ENCODE data around the gene KCNQ5.
"Not testable (repeated sequence)": the region's sequence is repeated elsewhere in the genome, so short reads cannot be mapped to it uniquely, and the experiment has no call there.

KCNQ5 gene

GRCh38 chr6:73180763-73181619, 559.1 kb downstream of the KCNQ5 start:
- TF ChIP-seq POLR2AphosphoS5 (IDR thresholded peaks at IDR 0.05; ENCODE audit: borderline replicate concordance, low read depth, low read length) (no peak), EZH2 (IDR thresholded peaks at IDR 0.05) (no peak), FOXP2 (optimal IDR thresholded peaks at IDR 0.05; ENCODE audit: control extremely low read depth, extremely low read length, insufficient read depth) (no peak)
- Histone ChIP-seq H3K9ac (ENCODE audit: insufficient read length) (no peak overlapping the region), H3K9me3 (ENCODE audit: low read depth, low read length) (no peaks in the 10 kb centered on the region), H3K4me3 (peak overlapping the region; percentile 50; the same call in 1 of the 2 replicates), H3K36me3 (ENCODE audit: insufficient read depth, low read length) (no peaks in the 10 kb centered on the region), H3K27ac (no peak overlapping the region)
- peak; percentile 64 for DNase-seq (ENCODE audit: low read depth, low spot score)

- Histone ChIP-seq H3K36me3 (ENCODE audit: insufficient read depth, low read length) (no peaks in the 10 kb centered on the region), H3K4me3 (no peak overlapping the region), H3K9ac (ENCODE audit: insufficient read length) (no peak overlapping the region), H3K27ac (no peak overlapping the region), H3K9me3 (ENCODE audit: low read depth, low read length) (no peaks in the 10 kb centered on the region)
- no peak for DNase-seq (ENCODE audit: low read depth, low spot score)
- TF ChIP-seq FOXP2 (optimal IDR thresholded peaks at IDR 0.05; ENCODE audit: control extremely low read depth, extremely low read length, insufficient read depth) (no peak), POLR2AphosphoS5 (IDR thresholded peaks at IDR 0.05; ENCODE audit: borderline replicate concordance, low read depth, low read length) (no peak), EZH2 (IDR thresholded peaks at IDR 0.05) (no peak)
These were observed 560.2 kb downstream of the KCNQ5 start for GRCh38 chr6:73182021-73182607.

GRCh38 chr6:73193302-73193701, 571.4 kb downstream of the KCNQ5 start:
- H3K27ac ChIP-seq; H3K9ac ChIP-seq (ENCODE audit: insufficient read length); DNase-seq (ENCODE audit: low read depth, low spot score); H3K9me3 ChIP-seq (ENCODE audit: low read depth, low read length); H3K4me3 ChIP-seq: not testable (repeated sequence)
- H3K36me3 ChIP-seq (ENCODE audit: insufficient read depth, low read length), result peaks cover 14% of the 10 kb centered on the region; the same call in 1 of the 2 replicates

DNA sequence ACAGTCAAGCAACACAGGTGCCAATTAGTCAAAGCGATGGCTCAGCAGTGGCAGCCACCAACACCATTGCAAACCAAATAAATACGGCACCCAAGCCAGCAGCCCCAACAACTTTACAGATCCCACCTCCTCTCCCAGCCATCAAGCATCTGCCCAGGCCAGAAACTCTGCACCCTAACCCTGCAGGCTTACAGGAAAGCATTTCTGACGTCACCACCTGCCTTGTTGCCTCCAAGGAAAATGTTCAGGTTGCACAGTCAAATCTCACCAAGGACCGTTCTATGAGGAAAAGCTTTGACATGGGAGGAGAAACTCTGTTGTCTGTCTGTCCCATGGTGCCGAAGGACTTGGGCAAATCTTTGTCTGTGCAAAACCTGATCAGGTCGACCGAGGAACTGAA, 572.9 kb downstream of the KCNQ5 start:
- Histone ChIP-seq H3K36me3 (ENCODE audit: insufficient read depth, low read length) (peaks cover 14% of the 10 kb centered on the region; the same call in 1 of the 2 replicates), H3K9ac (ENCODE audit: insufficient read length) (no peak overlapping the region), H3K9me3 (ENCODE audit: low read depth, low read length) (no peaks in the 10 kb centered on the region), H3K27ac (no peak overlapping the region), H3K4me3 (no peak overlapping the region)
- DNase-seq (ENCODE audit: low read depth, low spot score), result no peak
- TF ChIP-seq POLR2AphosphoS5 (IDR thresholded peaks at IDR 0.05; ENCODE audit: borderline replicate concordance, low read depth, low read length), result no peak
- no peak for TF ChIP-seq EZH2 (IDR thresholded peaks at IDR 0.05)
- no peak for TF ChIP-seq FOXP2 (optimal IDR thresholded peaks at IDR 0.05; ENCODE audit: control extremely low read depth, extremely low read length, insufficient read depth)

GRCh38 chr6:73200247-73200646, 578.4 kb downstream of the KCNQ5 start:
- DNase-seq (ENCODE audit: low read depth, low spot score), result no peak
- TF ChIP-seq FOXP2 (optimal IDR thresholded peaks at IDR 0.05; ENCODE audit: control extremely low read depth, extremely low read length, insufficient read depth) (no peak), POLR2AphosphoS5 (IDR thresholded peaks at IDR 0.05; ENCODE audit: borderline replicate concordance, low read depth, low read length) (no peak), EZH2 (IDR thresholded peaks at IDR 0.05) (no peak)
- H3K36me3 ChIP-seq (ENCODE audit: insufficient read depth, low read length), result peaks cover 4% of the 10 kb centered on the region; the same call in 1 of the 2 replicates
- no peaks in the 10 kb centered on the region for H3K9me3 ChIP-seq (ENCODE audit: low read depth, low read length)
- H3K4me3 ChIP-seq, result no peak overlapping the region
- H3K27ac ChIP-seq, result no peak overlapping the region
- H3K9ac ChIP-seq (ENCODE audit: insufficient read length), result no peak overlapping the region

DNA sequence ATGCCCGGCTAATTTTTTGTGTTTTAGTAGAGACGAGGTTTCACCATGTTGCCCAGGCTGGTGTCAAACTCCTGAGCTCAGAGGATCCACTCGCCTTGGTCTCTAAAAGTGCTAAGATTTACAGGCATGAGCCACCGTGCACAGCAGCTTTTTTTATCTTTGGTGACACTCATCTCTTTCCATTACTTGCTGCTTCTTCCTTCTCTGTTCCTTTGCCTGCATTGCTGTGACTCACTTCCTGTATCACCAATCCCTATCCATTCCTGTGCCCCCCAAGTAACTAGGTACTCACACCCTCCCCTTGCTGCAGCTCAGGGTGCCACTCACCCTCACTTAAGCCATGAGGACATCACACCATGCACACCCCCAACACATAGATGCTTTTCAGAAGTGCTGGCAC, 578.9 kb downstream of the KCNQ5 start:
- H3K36me3 ChIP-seq (ENCODE audit: insufficient read depth, low read length), result no peaks in the 10 kb centered on the region
- no peak overlapping the region for H3K27ac ChIP-seq
- H3K9me3 ChIP-seq (ENCODE audit: low read depth, low read length), result no peaks in the 10 kb centered on the region
- no peak for DNase-seq (ENCODE audit: low read depth, low spot score)
- no peak overlapping the region for H3K9ac ChIP-seq (ENCODE audit: insufficient read length)
- no peak overlapping the region for H3K4me3 ChIP-seq
- TF ChIP-seq EZH2 (IDR thresholded peaks at IDR 0.05) (no peak), POLR2AphosphoS5 (IDR thresholded peaks at IDR 0.05; ENCODE audit: borderline replicate concordance, low read depth, low read length) (no peak), FOXP2 (optimal IDR thresholded peaks at IDR 0.05; ENCODE audit: control extremely low read depth, extremely low read length, insufficient read depth) (no peak)

GRCh38 chr6:73203098-73203497, 581.2 kb downstream of the KCNQ5 start:
- DNase-seq (ENCODE audit: low read depth, low spot score), result no peak
- H3K27ac ChIP-seq, result no peak overlapping the region
- no peaks in the 10 kb centered on the region for H3K36me3 ChIP-seq (ENCODE audit: insufficient read depth, low read length)
- H3K9me3 ChIP-seq (ENCODE audit: low read depth, low read length), result no peaks in the 10 kb centered on the region
- no peak for TF ChIP-seq EZH2 (IDR thresholded peaks at IDR 0.05)
- no peak for TF ChIP-seq POLR2AphosphoS5 (IDR thresholded peaks at IDR 0.05; ENCODE audit: borderline replicate concordance, low read depth, low read length)
- TF ChIP-seq FOXP2 (optimal IDR thresholded peaks at IDR 0.05; ENCODE audit: control extremely low read depth, extremely low read length, insufficient read depth), result no peak
- H3K4me3 ChIP-seq, result no peak overlapping the region
- no peak overlapping the region for H3K9ac ChIP-seq (ENCODE audit: insufficient read length)

DNA sequence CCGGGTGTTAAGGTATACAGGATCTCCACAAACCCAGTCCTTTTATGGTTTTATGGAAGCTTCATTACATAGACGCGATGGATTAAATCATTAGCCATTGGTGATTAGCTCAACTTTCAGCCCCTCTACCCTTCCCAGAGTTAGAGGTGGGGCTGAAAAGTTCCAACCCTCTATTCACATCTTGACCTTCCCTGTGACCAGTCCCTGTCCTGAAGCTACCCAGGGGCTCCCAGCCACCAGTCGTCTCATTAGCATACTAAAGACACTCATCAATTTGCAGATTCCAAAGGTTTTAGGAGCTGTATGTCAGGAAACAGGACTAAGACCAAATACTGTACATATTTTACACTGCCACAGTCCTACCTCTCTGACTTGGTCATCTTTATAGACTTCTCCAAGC, 582.4 kb downstream of the KCNQ5 start:
- Histone ChIP-seq H3K27ac (no peak overlapping the region), H3K36me3 (ENCODE audit: insufficient read depth, low read length) (no peaks in the 10 kb centered on the region), H3K4me3 (no peak overlapping the region), H3K9me3 (ENCODE audit: low read depth, low read length) (no peaks in the 10 kb centered on the region), H3K9ac (ENCODE audit: insufficient read length) (no peak overlapping the region)
- DNase-seq (ENCODE audit: low read depth, low spot score), result no peak
- TF ChIP-seq FOXP2 (optimal IDR thresholded peaks at IDR 0.05; ENCODE audit: control extremely low read depth, extremely low read length, insufficient read depth) (no peak), EZH2 (IDR thresholded peaks at IDR 0.05) (no peak), POLR2AphosphoS5 (IDR thresholded peaks at IDR 0.05; ENCODE audit: borderline replicate concordance, low read depth, low read length) (no peak)
